Measurements from ENCODE around the gene TMEM43. TPM values are rescaled to one million over a fixed set of nuclear protein-coding genes. Genes with fewer than 3 reads are reported as not detected.

The TMEM43 gene
- total and polyA plus RNA-seq, 2 of the 13 experiments (the other 11 are each of a cell fraction or from before 2014, with no cell fraction given), result 48.9 to 50.5 TPM

DNA sequence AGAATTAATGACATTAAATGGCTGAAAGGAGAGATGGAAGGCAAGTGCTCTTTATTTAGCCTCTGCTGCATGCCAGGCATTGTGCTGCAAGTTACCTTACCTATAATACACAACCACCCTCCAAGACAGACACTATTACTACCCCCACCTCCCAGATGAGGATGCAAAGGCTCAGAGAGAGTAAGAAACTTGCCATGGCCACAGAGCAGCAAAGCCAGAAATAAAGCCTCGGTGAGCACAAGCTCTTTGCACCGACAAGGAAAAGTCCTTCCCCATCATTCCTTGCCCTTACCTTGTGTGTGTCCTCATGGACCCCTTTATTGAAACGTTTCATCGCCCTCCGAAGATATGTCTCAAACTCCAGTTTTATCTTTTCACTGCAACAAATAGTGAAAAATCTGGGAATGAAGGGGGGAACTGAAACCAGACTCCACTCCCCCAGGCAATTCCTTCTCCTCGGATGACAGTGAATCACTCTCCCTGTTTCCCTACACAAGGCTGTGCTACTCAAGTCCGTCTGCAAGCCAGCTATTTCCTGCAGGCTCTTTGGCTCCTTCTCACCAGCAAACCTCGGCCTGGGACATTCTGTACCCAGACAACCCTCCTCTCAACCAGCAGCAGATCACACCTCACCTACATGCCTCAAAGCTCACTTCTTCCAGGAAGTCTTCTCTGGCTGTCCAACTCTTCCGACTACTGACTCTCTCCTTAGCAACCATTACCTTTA lies 42.2 kb downstream of the TMEM43 start:
- Histone ChIP-seq H3K27me3 (ENCODE audit: control insufficient read depth in 1 of 2, insufficient read depth in 2 of 2, low read length in 2 of 2) (no peaks in the 10 kb centered on the region), H2AFZ (ENCODE audit: low read length) (no peak overlapping the region), H3K79me2 (ENCODE audit: insufficient read depth, low read length) (no peaks in the 10 kb centered on the region), H3K36me3 (replicated peaks in 1 of 2; ENCODE audit: control insufficient read depth in 1 of 2, insufficient read depth in 2 of 2, low read length in 2 of 2) (peaks cover 18 to 98% of the 10 kb centered on the region in 2 experiments), H3K4me3 (replicated peaks in 1 of 3; ENCODE audit: insufficient read depth in 1 of 3, low read depth in 2 of 3, low read length in 3 of 3) (no peak overlapping the region), H3K4me2 (ENCODE audit: low read depth, low read length) (no peak overlapping the region), H3K27ac (ENCODE audit: extremely low read length, insufficient read depth, low read length) (no peak overlapping the region), H3K9ac (ENCODE audit: insufficient read depth, low read depth, low read length) (no peak overlapping the region), H3K9me3 (ENCODE audit: low read length) (peaks cover 2% of the 10 kb centered on the region; the same call in 1 of the 2 replicates), H3K4me1 (ENCODE audit: insufficient read depth, low read length) (no peaks in the 10 kb centered on the region), H4K20me1 (ENCODE audit: insufficient read depth, low read length) (no peaks in the 10 kb centered on the region)
- TF ChIP-seq SMARCC2 (IDR thresholded peaks at IDR 0.05) (no peak), THYN1 (CRISPR knock-in tag; IDR thresholded peaks at IDR 0.05; ENCODE audit: borderline replicate concordance, low read depth) (no peak)
- TF ChIP-seq, protein P1, sequence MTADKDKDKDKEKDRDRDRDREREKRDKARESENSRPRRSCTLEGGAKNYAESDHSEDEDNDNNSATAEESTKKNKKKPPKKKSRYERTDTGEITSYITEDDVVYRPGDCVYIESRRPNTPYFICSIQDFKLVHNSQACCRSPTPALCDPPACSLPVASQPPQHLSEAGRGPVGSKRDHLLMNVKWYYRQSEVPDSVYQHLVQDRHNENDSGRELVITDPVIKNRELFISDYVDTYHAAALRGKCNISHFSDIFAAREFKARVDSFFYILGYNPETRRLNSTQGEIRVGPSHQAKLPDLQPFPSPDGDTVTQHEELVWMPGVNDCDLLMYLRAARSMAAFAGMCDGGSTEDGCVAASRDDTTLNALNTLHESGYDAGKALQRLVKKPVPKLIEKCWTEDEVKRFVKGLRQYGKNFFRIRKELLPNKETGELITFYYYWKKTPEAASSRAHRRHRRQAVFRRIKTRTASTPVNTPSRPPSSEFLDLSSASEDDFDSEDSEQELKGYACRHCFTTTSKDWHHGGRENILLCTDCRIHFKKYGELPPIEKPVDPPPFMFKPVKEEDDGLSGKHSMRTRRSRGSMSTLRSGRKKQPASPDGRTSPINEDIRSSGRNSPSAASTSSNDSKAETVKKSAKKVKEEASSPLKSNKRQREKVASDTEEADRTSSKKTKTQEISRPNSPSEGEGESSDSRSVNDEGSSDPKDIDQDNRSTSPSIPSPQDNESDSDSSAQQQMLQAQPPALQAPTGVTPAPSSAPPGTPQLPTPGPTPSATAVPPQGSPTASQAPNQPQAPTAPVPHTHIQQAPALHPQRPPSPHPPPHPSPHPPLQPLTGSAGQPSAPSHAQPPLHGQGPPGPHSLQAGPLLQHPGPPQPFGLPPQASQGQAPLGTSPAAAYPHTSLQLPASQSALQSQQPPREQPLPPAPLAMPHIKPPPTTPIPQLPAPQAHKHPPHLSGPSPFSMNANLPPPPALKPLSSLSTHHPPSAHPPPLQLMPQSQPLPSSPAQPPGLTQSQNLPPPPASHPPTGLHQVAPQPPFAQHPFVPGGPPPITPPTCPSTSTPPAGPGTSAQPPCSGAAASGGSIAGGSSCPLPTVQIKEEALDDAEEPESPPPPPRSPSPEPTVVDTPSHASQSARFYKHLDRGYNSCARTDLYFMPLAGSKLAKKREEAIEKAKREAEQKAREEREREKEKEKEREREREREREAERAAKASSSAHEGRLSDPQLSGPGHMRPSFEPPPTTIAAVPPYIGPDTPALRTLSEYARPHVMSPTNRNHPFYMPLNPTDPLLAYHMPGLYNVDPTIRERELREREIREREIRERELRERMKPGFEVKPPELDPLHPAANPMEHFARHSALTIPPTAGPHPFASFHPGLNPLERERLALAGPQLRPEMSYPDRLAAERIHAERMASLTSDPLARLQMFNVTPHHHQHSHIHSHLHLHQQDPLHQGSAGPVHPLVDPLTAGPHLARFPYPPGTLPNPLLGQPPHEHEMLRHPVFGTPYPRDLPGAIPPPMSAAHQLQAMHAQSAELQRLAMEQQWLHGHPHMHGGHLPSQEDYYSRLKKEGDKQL (CRISPR knock-in tag; IDR thresholded peaks at IDR 0.05; ENCODE audit: low read depth), result no peak
- DNase-seq (ENCODE audit: low spot score) (no peak), ATAC-seq (no peak), FAIRE-seq (no peak)
- intact Hi-C loops (cut with micrococcal nuclease; ENCODE audit: unreplicated experiment) (no loop called here), in situ Hi-C loops (cut with HindIII; ENCODE audit: extremely low pct_ligation_motif_present, low pct_unique_long_range_greater_than_20kb) (no loop called here)
- CTCF ChIA-PET (ENCODE audit: low intra/inter-chr PET ratio, low total read pairs), result no interaction called here
- 95% methylated on average over 9 of the region's 9 CpGs for WGBS (ENCODE audit: low lambda C conversion rate)
- no TSS peak for BruUV-seq (replicated peaks)
- POLR2A ChIA-PET, result interaction anchor here (2.5 kb wide), 1 partner anchor 11 kb away, joined by 8 read pairs; the partner anchor contains the start of genes LSM3 and XPC
